GM21786 (cell line): ENCODE data around the gene CARD11.

ENCODE experiments used
- ATAC-seq: cut with Tn5 transposase; IDR thresholded peaks from one replicate; pipeline ENCODE4 v1.9.1; 2021; ENCODE audit not compliant: unreplicated experiment

The CARD11 gene

DNA sequence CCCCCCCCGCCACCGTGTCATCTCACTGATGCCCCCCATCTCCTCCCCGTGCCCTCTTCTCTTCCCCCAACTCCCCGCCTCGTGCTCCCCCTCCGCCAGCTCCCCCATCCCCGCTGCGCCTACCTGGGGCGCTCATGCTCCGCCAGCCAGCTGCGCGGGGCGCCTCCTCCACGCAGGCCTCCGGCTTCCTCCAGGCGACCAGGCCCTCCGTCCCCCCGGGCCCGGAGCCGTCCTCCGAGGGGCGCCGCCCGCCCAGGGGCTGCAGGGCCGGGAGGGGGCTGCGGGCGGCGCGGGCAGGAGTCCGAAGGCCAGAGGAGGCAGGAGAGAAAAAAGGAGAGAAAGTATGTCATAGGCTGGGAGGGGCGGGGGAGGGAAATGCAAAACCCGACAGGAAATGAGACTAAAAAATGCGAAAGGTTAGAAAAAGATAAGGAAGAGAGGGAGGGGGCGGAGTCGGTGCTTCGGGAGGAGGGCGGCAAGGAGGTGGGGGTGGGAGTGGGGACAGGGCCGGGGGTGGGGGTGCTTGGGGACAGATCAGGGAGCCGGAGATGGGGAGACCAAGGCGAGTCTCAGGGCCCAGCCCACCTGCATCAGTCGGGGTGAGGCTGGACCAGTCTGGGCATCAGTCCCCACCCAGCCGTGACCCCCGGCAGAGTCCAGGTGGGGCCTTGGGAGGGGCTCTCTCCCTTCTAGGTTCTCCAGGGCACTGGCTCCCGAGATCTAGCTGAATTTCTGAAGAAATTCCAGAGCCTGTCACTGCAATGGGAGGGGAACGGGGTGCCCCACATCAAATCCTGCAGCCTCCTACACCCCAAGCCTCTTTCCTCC is at the start of gene CARD11:
Gene CARD11 (minus strand): TSS at position 324 of the 828 bp plus-strand sequence. CDS start 85,361 bp downstream, outside the sequence.
- ATAC-seq = peak; percentile 27

DNA sequence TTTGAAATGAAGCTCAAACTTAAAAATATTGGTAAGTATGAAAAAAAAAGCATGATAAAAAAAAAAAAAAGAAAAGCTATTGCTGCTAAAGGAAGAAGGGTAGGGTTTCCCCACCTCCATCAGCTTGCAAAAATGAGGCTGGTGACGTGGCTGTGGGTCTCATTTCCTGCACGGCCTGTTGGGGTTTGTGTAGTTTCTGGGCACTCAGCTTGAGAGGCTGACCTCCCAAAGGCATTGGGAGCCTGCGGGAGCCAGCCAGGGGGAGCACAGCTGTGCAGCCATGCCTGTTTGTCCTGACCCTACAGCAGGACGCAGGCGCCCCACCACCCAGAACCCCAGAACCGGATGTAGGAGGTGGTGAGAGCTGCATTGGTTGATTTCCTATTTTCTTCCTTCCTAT is 48.8 kb upstream of the CARD11 start:
- peak; percentile 88 for ATAC-seq

DNA sequence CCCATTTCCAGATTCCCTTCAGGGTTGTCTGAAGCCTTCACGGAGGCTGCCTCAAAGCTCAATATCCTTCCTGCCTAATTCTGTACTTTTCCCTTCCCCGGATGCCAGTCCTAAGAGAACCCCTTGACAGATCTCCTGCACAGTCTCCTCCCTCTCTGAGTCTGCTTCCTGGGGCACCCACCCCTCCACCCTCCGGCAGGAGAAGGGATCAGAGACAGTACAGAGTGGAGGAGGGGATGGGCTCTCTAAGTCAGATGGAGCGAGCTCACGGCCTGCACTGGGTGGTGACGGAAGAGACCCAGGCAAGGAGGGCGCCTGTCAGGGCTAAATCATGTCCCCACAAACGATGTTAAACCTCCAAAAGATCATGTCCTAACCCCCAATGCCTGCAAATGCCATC is 48.0 kb upstream of the CARD11 start:
- ATAC-seq = no peak

DNA sequence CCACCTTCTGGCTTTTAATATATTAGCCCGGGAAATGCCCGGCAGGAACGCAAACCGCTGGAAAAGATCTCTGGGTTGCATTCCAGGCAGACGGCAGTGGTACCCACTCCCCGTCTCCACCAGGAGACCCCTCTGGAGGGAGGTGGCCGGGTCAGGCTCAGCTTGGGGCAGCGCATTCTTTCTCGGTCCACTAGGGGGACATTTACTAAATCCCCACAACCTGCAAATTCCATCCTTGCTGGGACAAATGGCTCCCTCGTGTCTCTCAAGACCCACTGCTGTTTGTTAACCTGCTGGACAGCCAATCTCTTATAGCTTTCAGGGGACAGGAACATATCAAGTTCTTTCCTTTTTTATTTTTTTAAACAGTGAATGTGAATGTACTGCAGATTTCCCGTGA is 45.8 kb upstream of the CARD11 start:
- ATAC-seq = no peak

DNA sequence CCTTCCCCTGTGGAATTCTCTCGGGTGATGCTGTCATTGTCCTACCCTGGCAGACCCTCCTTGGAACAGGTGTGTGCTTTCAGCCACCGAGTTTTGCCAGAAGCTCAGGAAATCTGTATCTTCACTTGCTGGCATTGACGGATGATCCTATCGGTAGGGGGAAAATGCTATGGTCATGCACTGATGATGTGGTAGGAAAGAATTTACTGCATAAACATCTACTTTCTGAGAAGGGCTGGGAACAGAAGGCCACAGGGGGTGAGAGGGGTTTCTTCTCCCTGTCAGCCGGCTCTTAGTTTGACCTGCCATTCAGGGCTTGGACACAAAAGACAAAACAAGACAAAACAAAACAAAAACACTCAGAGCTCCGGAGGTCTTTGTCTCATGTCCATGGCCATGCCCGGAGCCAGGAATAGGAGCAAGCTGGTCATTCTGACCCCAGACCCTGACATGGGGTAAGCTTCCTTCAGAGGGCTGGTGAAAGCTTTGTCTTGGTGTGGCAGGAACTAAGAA is 43.6 kb upstream of the CARD11 start:
- ATAC-seq = no peak

- ATAC-seq = no peak
Observed at GRCh38 chr7:3083350-3083749, 39.7 kb upstream of the CARD11 start.

DNA sequence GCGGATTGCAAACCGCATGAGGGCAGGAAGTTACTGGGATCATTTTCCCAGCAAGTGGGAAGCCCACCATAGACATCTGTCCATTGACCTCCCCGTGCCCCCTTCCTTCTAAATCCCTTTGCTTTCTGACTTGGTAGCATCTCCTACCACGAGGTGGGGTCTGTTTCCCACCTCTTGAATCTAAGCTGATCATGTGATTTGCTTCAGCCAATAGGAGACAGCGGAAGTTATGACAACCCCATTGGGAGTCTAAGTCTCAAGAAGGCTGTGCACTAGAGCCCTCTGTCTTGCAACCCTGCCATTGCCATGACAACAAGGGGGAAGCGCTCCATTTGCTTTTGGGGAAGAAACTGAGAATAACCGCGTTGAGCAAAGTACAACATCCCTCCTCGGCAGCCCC is 39.2 kb upstream of the CARD11 start:
- ATAC-seq = no peak

GRCh38 chr7:3082386-3082785 is 38.7 kb upstream of the CARD11 start:
- no peak for ATAC-seq

DNA sequence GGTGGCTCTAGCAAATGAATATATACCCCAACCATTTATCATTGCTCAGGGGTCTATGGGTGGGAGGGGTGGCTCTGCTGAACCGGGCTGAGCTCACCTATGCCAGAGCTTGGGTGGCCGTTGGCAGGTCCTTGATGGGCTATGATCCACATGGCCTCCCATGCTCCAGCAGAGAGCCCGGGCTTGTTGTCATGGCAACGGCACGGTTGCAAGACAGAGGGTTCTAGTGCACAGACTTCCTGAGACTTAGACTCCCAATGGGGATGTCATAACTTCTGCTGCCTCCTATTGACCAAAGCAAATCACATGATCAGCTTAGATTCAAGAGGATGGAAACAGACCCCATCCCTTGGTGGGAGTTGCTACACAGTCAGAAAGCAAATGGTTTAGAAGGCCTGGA is 36.4 kb upstream of the CARD11 start:
- no peak for ATAC-seq

DNA sequence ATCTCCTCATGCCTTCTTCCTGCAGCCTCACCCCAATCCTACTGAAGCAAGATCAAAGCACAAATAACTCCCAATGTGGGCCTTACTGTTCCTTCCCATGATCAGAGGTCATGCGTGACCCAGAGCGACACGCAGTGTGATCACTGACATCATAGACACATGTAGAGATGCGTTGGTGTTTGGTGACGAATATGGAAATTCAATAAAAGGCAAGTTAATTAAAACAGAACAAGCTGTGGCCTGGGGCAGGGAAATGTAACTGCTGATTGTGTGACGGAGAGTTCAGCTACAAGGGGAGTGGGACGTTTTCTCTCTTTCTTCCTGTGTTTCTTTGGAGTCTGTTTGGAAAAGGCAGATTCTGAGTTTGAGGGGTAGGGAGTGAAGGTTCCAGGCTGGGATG is 34.8 kb upstream of the CARD11 start:
- no peak for ATAC-seq

DNA sequence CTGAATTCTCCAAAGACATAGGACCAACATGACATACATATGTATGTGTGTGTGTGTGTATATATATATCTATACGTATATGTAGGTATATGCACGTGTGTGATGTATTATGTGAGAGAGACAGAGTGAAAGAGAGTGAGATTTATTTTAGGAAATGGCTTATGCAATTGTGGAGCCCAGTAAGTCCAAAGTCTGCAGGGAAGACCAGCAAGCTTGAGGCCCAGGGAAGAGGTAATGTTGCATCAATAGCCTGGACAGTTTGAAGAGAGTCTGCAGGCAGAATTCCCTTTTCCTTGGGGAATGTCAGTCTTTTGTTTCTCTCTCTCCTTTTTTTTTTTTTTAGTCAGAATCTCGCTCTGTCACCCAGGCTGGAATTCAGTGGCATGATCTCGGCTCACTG is 33.0 kb upstream of the CARD11 start:
- no peak for ATAC-seq

- ATAC-seq = no peak
Observed at GRCh38 chr7:3076163-3076562, 32.5 kb upstream of the CARD11 start.

- no peak for ATAC-seq
Observed at GRCh38 chr7:3075441-3075840, 31.8 kb upstream of the CARD11 start.

- ATAC-seq = no peak
Observed at GRCh38 chr7:3074459-3074821, 30.8 kb upstream of the CARD11 start.

DNA sequence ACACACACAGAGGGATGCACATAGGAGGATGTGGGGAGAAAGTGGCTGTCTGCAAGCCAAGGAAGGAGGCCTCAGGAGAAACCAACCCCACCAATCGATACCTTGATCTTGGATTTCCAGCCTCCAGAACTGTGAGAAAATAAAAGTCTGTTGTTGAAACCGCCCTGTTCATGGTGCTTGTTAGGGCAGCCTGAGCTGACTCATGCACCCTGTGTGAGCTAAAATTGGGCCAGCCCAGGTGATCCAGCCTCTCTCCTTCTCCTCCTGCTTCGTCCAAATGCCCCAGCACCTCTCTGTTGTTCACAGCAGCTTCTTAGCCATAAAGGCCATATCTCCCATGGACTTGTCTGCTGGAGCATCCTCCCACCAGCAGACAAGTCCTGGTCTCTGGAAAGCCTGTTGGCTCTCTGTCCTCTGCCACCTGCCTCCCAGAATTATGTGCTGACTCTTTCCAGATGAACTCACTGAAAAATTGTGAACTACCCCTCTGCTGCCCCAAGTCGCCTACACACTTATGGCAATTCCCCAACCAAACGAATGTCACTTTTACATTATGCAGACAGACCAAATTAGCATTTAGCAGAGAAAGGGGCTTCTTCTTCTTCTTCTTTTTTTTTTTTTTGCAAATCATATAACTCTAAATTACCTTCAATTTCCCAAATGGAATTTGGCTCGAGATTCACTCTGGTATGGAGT is 30.2 kb upstream of the CARD11 start:
- no peak for ATAC-seq

GRCh38 chr7:3070908-3071307 is 27.2 kb upstream of the CARD11 start:
- ATAC-seq = no peak

DNA sequence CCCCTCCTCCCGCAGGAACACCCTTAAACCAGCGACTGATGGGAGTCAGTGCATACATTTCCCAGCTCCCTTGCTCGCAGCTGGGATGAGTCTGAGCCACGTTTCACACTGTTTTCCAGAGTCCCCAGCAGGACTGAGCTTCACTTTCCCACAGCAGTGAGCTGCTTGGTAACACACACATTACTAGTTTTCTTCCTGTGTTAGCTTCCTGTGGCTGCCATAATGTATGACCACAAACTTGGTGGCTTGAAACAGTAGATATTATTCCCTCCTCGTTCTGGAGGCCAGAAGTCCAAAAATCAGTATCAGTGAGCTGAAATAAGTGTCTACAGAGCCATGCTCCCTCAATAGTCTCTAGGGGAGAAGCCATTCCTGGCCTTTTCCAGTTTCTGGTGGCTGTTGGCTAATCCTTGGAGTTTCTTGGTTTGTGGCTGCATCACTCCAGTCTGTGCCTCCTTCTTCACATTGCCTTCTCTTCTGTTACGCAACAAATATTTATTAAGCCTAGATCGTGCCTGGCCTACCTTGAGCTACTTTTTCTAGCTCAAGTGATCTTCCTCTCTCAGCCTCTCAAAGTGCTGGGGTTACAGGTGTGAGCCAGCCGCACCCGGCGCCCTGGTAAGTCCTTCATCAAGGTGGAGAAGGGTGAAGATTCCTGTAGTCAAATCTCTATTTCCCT is 26.2 kb upstream of the CARD11 start:
- ATAC-seq = no peak

- peak; percentile 32 for ATAC-seq
Observed at GRCh38 chr7:3068530-3068929, 24.9 kb upstream of the CARD11 start.

DNA sequence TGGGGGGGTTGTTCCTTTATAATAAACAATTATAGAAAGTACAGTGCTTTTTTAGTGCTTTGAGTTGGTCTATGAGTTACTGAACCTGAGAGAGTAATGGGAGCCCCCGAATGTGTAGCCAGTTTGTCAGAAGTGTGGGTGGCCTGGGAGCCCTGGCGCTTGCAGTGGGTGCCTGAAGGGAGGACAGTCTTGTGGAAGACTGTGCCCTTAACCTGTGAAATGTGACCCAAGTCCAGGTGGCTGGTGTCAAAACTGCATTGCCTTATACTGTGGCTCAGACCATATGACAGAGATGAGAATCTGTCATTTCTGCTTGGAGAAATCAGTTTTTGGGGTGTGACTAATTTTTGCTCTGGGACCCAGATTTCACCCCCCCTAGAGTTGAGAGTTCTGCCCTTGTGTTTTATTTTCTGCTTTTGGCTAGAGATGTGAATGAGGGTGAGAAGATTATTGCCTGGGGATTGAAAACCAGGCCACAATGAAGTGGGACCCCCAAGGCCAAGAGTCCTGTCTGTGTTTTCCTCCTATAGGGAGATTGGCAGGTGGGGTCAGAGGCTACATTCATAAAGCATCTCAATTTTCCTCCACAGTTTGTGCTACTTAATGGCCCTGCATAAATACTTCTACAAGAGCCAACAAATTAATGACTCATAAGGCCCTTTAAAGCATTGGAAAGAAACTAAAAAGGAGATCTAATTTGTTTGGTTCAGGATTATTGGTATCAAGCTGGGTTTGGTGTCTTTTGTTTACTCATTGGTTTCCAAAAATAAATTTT is 24.1 kb upstream of the CARD11 start:
- ATAC-seq = peak; percentile 13

GRCh38 chr7:3067193-3067592 is 23.5 kb upstream of the CARD11 start:
- peak; percentile 26 for ATAC-seq

- ATAC-seq = no peak
Observed at GRCh38 chr7:3066506-3066905, 22.8 kb upstream of the CARD11 start.
